SU-DHL-6 (cell line): ENCODE results near the gene PRKD1.

Experiments
- EZH2phosphoT487 ChIP-seq: fragments of 200-600 bp; sonication (generic), shearing (Covaris generic); conservative IDR thresholded peaks from 2 replicates; pipeline ENCODE4 v1.6.1; 2018; ENCODE audit warnings: mild to moderate bottlenecking, antibody characterized with exemption, low read length, moderate library complexity, mixed read lengths
- TF ChIP-seq, protein P1 (sequence below): fragments of 200-600 bp; sonication (generic); IDR thresholded peaks from one replicate; pipeline ENCODE4 v1.5.1; 2017; ENCODE audit warnings: antibody characterized with exemption, mild to moderate bottlenecking, low read length, moderate library complexity; ENCODE audit not compliant: insufficient read depth, poor library complexity, severe bottlenecking

- TF ChIP-seq, protein P1, sequence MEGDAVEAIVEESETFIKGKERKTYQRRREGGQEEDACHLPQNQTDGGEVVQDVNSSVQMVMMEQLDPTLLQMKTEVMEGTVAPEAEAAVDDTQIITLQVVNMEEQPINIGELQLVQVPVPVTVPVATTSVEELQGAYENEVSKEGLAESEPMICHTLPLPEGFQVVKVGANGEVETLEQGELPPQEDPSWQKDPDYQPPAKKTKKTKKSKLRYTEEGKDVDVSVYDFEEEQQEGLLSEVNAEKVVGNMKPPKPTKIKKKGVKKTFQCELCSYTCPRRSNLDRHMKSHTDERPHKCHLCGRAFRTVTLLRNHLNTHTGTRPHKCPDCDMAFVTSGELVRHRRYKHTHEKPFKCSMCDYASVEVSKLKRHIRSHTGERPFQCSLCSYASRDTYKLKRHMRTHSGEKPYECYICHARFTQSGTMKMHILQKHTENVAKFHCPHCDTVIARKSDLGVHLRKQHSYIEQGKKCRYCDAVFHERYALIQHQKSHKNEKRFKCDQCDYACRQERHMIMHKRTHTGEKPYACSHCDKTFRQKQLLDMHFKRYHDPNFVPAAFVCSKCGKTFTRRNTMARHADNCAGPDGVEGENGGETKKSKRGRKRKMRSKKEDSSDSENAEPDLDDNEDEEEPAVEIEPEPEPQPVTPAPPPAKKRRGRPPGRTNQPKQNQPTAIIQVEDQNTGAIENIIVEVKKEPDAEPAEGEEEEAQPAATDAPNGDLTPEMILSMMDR = no peak
- no peak for TF ChIP-seq EZH2phosphoT487
These were observed 153.7 kb downstream of the PRKD1 start for GRCh38 chr14:29773990-29774389.
